ENCODE measurements around the gene KIF13A. TPM values are rescaled to one million over a fixed set of nuclear protein-coding genes. Genes with fewer than 3 reads are reported as not detected.

The KIF13A gene
- total RNA-seq, 1 experiment from 2014 or later: 49.3 TPM

DNA sequence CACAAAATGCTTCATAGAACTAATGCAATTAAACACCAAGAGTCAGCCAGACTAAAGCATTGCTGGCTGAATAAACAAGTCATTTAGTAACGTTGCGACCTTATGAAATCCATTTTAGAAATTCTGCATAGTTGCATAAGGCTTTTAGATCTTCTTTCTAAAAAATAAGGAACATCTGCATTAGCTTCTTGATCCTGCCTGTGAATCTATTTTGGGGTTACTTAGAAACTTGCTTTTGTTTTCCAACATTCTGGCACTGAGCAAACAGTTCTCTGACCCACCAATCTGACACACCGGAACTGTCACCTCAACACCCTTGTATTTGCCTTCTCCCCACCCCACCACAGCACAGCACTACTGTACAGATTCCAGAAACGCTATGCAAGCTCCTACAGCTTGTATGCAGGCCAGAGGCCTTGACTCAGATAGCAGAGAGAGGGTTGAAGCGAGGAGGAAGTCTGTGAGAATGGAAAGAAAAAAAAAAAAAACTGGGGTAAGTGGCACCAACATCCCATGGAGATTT is 55.0 kb downstream of the KIF13A start:
- BruUV-seq (replicated peaks): no TSS peak
- H3K4me1 ChIP-seq (ENCODE audit: control insufficient read depth, insufficient read depth, low read length): no peaks in the 10 kb centered on the region; the same call in 1 of the 2 replicates
- ATAC-seq (peak; percentile 60; the same call in 1 of the 2 replicates), DNase-seq (ENCODE audit: low read depth, low spot score) (no peak)
- CTCF ChIA-PET: no interaction called here
- intact Hi-C loops (cut with micrococcal nuclease; ENCODE audit: unreplicated experiment) (no loop called here), in situ Hi-C loops (cut with HindIII; ENCODE audit: low pct_unique_long_range_greater_than_20kb, low sequenced_read_pairs) (no loop called here)
- POLR2A ChIA-PET: no interaction called here
- no peaks in the 10 kb centered on the region for H3K36me3 ChIP-seq (ENCODE audit: control insufficient read depth, insufficient read depth, low read length)
- H3K9me3 ChIP-seq (ENCODE audit: control insufficient read depth, insufficient read depth, low read depth, low read length): no peaks in the 10 kb centered on the region
- no peak overlapping the region; the same call in 1 of the 2 replicates for H3K27ac ChIP-seq (ENCODE audit: low read length)
- H3K4me3 ChIP-seq (ENCODE audit: low read depth in 2 of 2, low read length in 2 of 2): no peak overlapping the region
- H3K27me3 ChIP-seq (ENCODE audit: control insufficient read depth, insufficient read depth, low read length): no peaks in the 10 kb centered on the region
- no peak for TF ChIP-seq TCF7L2 (IDR thresholded peaks at IDR 0.05; ENCODE audit: low read depth, low read length)
- TF ChIP-seq, protein P1, sequence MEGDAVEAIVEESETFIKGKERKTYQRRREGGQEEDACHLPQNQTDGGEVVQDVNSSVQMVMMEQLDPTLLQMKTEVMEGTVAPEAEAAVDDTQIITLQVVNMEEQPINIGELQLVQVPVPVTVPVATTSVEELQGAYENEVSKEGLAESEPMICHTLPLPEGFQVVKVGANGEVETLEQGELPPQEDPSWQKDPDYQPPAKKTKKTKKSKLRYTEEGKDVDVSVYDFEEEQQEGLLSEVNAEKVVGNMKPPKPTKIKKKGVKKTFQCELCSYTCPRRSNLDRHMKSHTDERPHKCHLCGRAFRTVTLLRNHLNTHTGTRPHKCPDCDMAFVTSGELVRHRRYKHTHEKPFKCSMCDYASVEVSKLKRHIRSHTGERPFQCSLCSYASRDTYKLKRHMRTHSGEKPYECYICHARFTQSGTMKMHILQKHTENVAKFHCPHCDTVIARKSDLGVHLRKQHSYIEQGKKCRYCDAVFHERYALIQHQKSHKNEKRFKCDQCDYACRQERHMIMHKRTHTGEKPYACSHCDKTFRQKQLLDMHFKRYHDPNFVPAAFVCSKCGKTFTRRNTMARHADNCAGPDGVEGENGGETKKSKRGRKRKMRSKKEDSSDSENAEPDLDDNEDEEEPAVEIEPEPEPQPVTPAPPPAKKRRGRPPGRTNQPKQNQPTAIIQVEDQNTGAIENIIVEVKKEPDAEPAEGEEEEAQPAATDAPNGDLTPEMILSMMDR (IDR thresholded peaks at IDR 0.05): no peak
- TF ChIP-seq, protein P2, sequence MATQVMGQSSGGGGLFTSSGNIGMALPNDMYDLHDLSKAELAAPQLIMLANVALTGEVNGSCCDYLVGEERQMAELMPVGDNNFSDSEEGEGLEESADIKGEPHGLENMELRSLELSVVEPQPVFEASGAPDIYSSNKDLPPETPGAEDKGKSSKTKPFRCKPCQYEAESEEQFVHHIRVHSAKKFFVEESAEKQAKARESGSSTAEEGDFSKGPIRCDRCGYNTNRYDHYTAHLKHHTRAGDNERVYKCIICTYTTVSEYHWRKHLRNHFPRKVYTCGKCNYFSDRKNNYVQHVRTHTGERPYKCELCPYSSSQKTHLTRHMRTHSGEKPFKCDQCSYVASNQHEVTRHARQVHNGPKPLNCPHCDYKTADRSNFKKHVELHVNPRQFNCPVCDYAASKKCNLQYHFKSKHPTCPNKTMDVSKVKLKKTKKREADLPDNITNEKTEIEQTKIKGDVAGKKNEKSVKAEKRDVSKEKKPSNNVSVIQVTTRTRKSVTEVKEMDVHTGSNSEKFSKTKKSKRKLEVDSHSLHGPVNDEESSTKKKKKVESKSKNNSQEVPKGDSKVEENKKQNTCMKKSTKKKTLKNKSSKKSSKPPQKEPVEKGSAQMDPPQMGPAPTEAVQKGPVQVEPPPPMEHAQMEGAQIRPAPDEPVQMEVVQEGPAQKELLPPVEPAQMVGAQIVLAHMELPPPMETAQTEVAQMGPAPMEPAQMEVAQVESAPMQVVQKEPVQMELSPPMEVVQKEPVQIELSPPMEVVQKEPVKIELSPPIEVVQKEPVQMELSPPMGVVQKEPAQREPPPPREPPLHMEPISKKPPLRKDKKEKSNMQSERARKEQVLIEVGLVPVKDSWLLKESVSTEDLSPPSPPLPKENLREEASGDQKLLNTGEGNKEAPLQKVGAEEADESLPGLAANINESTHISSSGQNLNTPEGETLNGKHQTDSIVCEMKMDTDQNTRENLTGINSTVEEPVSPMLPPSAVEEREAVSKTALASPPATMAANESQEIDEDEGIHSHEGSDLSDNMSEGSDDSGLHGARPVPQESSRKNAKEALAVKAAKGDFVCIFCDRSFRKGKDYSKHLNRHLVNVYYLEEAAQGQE (IDR thresholded peaks at IDR 0.05; ENCODE audit: insufficient read depth in 1 of 2, low read depth in 2 of 2, low read length in 1 of 2): no peak
- no peak for TF ChIP-seq POLR2AphosphoS5 (IDR thresholded peaks at IDR 0.05; ENCODE audit: low read depth, low read length)
- no peak for TF ChIP-seq SIN3A (IDR thresholded peaks at IDR 0.05; ENCODE audit: borderline replicate concordance, insufficient read depth, low read depth, low read length)

DNA sequence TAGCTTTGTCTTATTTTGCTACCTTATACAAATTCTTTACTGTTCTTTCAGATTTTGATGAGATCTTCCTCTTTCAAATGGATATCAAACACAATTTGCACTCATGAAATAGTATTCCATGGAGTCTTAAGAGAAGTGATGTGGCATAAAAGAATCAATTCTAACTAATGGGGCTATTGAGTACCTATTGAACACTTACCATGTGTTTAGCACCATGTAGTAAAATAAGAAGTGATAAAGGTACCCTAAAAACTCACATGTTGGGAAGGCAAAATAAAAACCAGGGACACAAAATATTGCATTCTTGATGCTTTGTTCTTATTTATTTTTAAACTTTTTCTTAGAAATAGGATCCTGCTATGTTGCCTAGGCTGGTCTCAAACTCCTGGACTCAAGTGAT is 56.2 kb downstream of the KIF13A start:
- TF ChIP-seq, protein P2 (IDR thresholded peaks at IDR 0.05; ENCODE audit: insufficient read depth in 1 of 2, low read depth in 2 of 2, low read length in 1 of 2): no peak
- TF ChIP-seq POLR2AphosphoS5 (IDR thresholded peaks at IDR 0.05; ENCODE audit: low read depth, low read length) (no peak), TCF7L2 (IDR thresholded peaks at IDR 0.05; ENCODE audit: low read depth, low read length) (no peak), SIN3A (IDR thresholded peaks at IDR 0.05; ENCODE audit: borderline replicate concordance, insufficient read depth, low read depth, low read length) (no peak)
- TF ChIP-seq, protein P1 (IDR thresholded peaks at IDR 0.05): no peak
- intact Hi-C loops (cut with micrococcal nuclease; ENCODE audit: unreplicated experiment): no loop called here
- ChIA-PET POLR2A (no interaction called here), CTCF (no interaction called here)
- Histone ChIP-seq H3K27ac (ENCODE audit: low read length) (no peak overlapping the region), H3K4me1 (ENCODE audit: control insufficient read depth, insufficient read depth, low read length) (no peaks in the 10 kb centered on the region; the same call in 1 of the 2 replicates), H3K36me3 (ENCODE audit: control insufficient read depth, insufficient read depth, low read length) (no peaks in the 10 kb centered on the region), H3K9me3 (ENCODE audit: control insufficient read depth, insufficient read depth, low read depth, low read length) (no peaks in the 10 kb centered on the region), H3K27me3 (ENCODE audit: control insufficient read depth, insufficient read depth, low read length) (no peaks in the 10 kb centered on the region), H3K4me3 (ENCODE audit: low read depth in 2 of 2, low read length in 2 of 2) (no peak overlapping the region)
- in situ Hi-C loops (cut with HindIII; ENCODE audit: low pct_unique_long_range_greater_than_20kb, low sequenced_read_pairs): no loop called here
- ATAC-seq: no peak
- no TSS peak for BruUV-seq (replicated peaks)
- no peak for DNase-seq (ENCODE audit: low read depth, low spot score)

All from Panc1 (cell line).